Stimulated activated CD4-positive, alpha-beta T cell treated with anti-CD3 and anti-CD28 coated beads, TNF-alpha, amount 100 ng/mL, for 1 hour (primary cell): ENCODE results near the gene TGM3.

ENCODE experiments used
- DNase-seq, 3 donors: peaks; one replicate each; pipeline ENCODE4 v3.0.0-alpha.2; 2020; ENCODE audit warnings: low read depth in 3 of 3, low spot score in 1 of 3

Gene TGM3

GRCh38 chr20:2305029-2305428 is 9.2 kb downstream of the TGM3 start:
- no peak for DNase-seq

- DNase-seq: no peak
Observed at GRCh38 chr20:2305479-2305878, 9.7 kb downstream of the TGM3 start.

GRCh38 chr20:2305946-2306345 is 10.1 kb downstream of the TGM3 start:
- no peak for DNase-seq

GRCh38 chr20:2307136-2307535 is 11.3 kb downstream of the TGM3 start:
- DNase-seq: no peak

GRCh38 chr20:2311329-2311728 is 15.5 kb downstream of the TGM3 start:
- no peak for DNase-seq

- no peak for DNase-seq
Observed at GRCh38 chr20:2312876-2313275, 17.1 kb downstream of the TGM3 start.

- no peak for DNase-seq
Observed at GRCh38 chr20:2313316-2313715, 17.5 kb downstream of the TGM3 start.

- no peak for DNase-seq
Observed at GRCh38 chr20:2314759-2315439, 19.1 kb downstream of the TGM3 start.

- no peak for DNase-seq
Observed at GRCh38 chr20:2315440-2315778, 19.6 kb downstream of the TGM3 start.

- no peak for DNase-seq
Observed at GRCh38 chr20:2316847-2317495, 21.2 kb downstream of the TGM3 start.

- DNase-seq: no peak
Observed at GRCh38 chr20:2320813-2321658, 25.2 kb downstream of the TGM3 start.

GRCh38 chr20:2323051-2323450 is 27.2 kb downstream of the TGM3 start:
- no peak for DNase-seq

GRCh38 chr20:2326046-2326445 is 30.2 kb downstream of the TGM3 start:
- DNase-seq: no peak

- no peak for DNase-seq
Observed at GRCh38 chr20:2327620-2328555, 32.1 kb downstream of the TGM3 start.

- no peak for DNase-seq
Observed at GRCh38 chr20:2329286-2329685, 33.5 kb downstream of the TGM3 start.

GRCh38 chr20:2330090-2330695 is 34.4 kb downstream of the TGM3 start:
- DNase-seq: no peak

- DNase-seq: no peak
Observed at GRCh38 chr20:2331106-2331505, 35.3 kb downstream of the TGM3 start.

GRCh38 chr20:2331901-2332565 is 36.2 kb downstream of the TGM3 start:
- no peak for DNase-seq

GRCh38 chr20:2332711-2333110 is 36.9 kb downstream of the TGM3 start:
- no peak for DNase-seq

GRCh38 chr20:2333821-2334220 is 38.0 kb downstream of the TGM3 start:
- DNase-seq: no peak
